Tibial nerve (tissue), 4 donors: ENCODE data around the gene HFM1.

Experiments used
- EP300 ChIP-seq, 2 donors: sonication (generic); formaldehyde crosslinking; IDR thresholded peaks; one replicate each; pipeline ENCODE4 v1.6.1; 2017; ENCODE audit warnings: antibody characterized with exemption in 2 of 2, mild to moderate bottlenecking in 1 of 2
- POLR2A ChIP-seq, 2 donors: fragments of 450-650 bp; IDR thresholded peaks; one replicate each; pipeline ENCODE4 v1.6.1; 2017; ENCODE audit warnings: antibody characterized with exemption in 2 of 2, mild to moderate bottlenecking in 2 of 2, moderate library complexity in 2 of 2
- TF ChIP-seq, protein P1 (sequence below), 5 experiments: fragments of 200-600 bp in 3 of 5; fragments of 450-650 bp in 2 of 5; sonication (generic) in 3 of 5; IDR thresholded peaks; one replicate each; pipeline ENCODE4 v1.5.1; 2016 to 2019; ENCODE audit warnings: antibody characterized with exemption in 5 of 5, mild to moderate bottlenecking in 3 of 5, moderate library complexity in 2 of 5

DNA sequence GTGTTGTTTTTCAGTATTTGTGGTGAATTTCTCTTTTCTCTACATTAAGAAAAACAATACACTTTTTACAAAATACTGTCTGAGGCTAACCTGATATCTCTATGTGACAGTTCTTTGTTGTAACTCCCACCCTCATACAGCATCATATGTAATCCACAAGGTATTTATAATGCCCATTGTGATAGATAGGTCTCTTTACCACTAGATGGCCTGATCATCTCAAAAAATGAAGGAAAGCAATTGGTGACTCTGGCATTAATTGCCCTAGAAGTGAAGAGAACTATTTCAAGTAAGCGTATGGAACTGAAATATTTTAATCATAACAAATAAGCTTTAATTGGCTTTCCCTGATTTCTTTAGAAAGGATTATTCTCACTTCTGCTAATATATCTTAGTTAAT lies 36.2 kb upstream of the HFM1 start:
- TF ChIP-seq, protein P1, sequence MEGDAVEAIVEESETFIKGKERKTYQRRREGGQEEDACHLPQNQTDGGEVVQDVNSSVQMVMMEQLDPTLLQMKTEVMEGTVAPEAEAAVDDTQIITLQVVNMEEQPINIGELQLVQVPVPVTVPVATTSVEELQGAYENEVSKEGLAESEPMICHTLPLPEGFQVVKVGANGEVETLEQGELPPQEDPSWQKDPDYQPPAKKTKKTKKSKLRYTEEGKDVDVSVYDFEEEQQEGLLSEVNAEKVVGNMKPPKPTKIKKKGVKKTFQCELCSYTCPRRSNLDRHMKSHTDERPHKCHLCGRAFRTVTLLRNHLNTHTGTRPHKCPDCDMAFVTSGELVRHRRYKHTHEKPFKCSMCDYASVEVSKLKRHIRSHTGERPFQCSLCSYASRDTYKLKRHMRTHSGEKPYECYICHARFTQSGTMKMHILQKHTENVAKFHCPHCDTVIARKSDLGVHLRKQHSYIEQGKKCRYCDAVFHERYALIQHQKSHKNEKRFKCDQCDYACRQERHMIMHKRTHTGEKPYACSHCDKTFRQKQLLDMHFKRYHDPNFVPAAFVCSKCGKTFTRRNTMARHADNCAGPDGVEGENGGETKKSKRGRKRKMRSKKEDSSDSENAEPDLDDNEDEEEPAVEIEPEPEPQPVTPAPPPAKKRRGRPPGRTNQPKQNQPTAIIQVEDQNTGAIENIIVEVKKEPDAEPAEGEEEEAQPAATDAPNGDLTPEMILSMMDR (IDR thresholded peaks at IDR 0.05) = no peak
- TF ChIP-seq POLR2A (IDR thresholded peaks at IDR 0.05) = no peak
- no peak for TF ChIP-seq EP300 (IDR thresholded peaks at IDR 0.05)
